ENCODE data around the gene MS4A10. TPM values are rescaled to one million over a fixed set of nuclear protein-coding genes. Genes with fewer than 3 reads are reported as not detected.

The MS4A10 gene
- total and polyA plus RNA-seq, 10 donors = not detected

- WGBS, 5 donors = 51 to 67% (median 61%) methylated on average over 7 of the region's 7 CpGs
- peaks cover 0 to 30% (median 7%) of the 10 kb centered on the region in 6 donors for H3K4me1 ChIP-seq
These were observed 46.5 kb downstream of the MS4A10 start for GRCh38 chr11:60831501-60832079.

DNA sequence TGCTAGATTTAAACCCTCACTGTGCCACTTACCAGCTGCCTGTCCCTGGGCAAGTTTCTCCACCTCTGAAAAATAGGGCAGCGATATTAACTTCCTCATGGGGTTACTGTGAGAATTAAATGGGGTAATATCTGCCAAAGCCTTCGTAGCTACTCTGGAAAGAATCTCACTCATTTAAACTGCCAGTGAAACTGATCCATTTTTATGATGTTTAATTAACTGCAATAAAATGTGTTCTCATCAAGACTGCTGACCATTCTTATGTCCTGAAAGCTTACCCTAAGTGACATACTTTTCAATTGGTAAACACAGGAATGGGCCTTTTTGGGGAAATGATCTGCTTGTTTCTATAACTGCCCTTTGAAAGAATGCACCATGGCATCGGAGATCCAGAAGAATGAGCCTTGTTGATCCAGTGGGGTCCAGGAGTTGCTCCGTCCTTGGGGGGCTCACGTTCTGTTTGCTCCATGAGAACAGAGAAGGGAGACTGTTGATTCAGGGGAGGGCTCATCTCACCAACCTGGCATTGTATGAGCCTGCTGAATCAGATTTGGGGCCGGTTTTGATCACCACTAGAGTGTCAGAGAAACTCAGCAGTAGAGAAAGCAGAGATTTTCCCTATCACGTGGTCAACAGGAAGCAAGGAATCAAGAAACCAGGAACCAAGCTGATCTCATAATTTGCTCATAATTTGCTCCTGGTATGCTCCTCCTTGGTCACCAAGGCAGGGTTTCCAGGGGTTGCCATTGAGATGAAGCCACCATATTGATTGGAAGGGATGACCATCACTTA is 49.8 kb downstream of the MS4A10 start:
- H3K27me3 ChIP-seq (replicated peaks in 1 of 7) = peaks cover 0 to 7% (median 0%) of the 10 kb centered on the region in 7 donors
- intact Hi-C loops (cut with DNase I; ENCODE audit: low total_unique reads) = loop anchor here (5.0 kb wide), 1 partner anchor 52 kb away; no protein-coding TSS in a partner anchor

More at GRCh38 chr11:60831501-60832079, 46.5 kb downstream of the MS4A10 start:
- DNase-seq = no peak
- intact Hi-C loops (cut with DNase I; ENCODE audit: low total_unique reads) = loop anchor here (2.0 to 5.0 kb wide), 2 partner anchors 56 to 353 kb away; no protein-coding TSS in a partner anchor
- no peaks in the 10 kb centered on the region for H3K36me3 ChIP-seq
- peaks cover 0 to 7% (median 0%) of the 10 kb centered on the region in 7 donors for H3K27me3 ChIP-seq (replicated peaks in 1 of 7)
- H3K9me3 ChIP-seq = no peaks in the 10 kb centered on the region
- no peak overlapping the region for H3K27ac ChIP-seq
- TF ChIP-seq POLR2AphosphoS5 (IDR thresholded peaks at IDR 0.05) (no peak), CTCF (IDR thresholded peaks at IDR 0.05 in 8 of 11, conservative IDR thresholded peaks at IDR 0.05 in 3 of 11) (no peak), POLR2A (IDR thresholded peaks at IDR 0.05) (no peak)
- no peak overlapping the region for H3K4me3 ChIP-seq

GRCh38 chr11:60835534-60835846 is 50.4 kb downstream of the MS4A10 start:
- H3K4me1 ChIP-seq = peaks cover 0 to 29% (median 6%) of the 10 kb centered on the region in 6 donors
- no peak overlapping the region for H3K4me3 ChIP-seq
- H3K27me3 ChIP-seq (replicated peaks in 1 of 7) = peaks cover 0 to 7% (median 0%) of the 10 kb centered on the region in 7 donors
- TF ChIP-seq POLR2AphosphoS5 (IDR thresholded peaks at IDR 0.05) (no peak), CTCF (IDR thresholded peaks at IDR 0.05 in 8 of 11, conservative IDR thresholded peaks at IDR 0.05 in 3 of 11) (no peak), POLR2A (IDR thresholded peaks at IDR 0.05) (no peak)
- H3K36me3 ChIP-seq = no peaks in the 10 kb centered on the region
- H3K27ac ChIP-seq = peak overlapping the region in 2 of 8 donors; percentile 45 to 47
- intact Hi-C loops (cut with DNase I; ENCODE audit: low total_unique reads) = no loop called here
- DNase-seq = no peak
- WGBS, 5 donors = 50 to 76% (median 73%) methylated on average over 3 of the region's 3 CpGs
- no peaks in the 10 kb centered on the region for H3K9me3 ChIP-seq

More for the DNA sequence above, 49.8 kb downstream of the MS4A10 start:
- Histone ChIP-seq H3K4me3 (no peak overlapping the region), H3K4me1 (peaks cover 0 to 30% (median 7%) of the 10 kb centered on the region in 6 donors), H3K27ac (peak overlapping the region in 2 of 8 donors; percentile 45 to 47), H3K9me3 (no peaks in the 10 kb centered on the region), H3K36me3 (no peaks in the 10 kb centered on the region)
- WGBS, 5 donors = 56 to 66% (median 59%) methylated on average over 7 of the region's 7 CpGs
- TF ChIP-seq POLR2A (IDR thresholded peaks at IDR 0.05) = no peak
- TF ChIP-seq CTCF (IDR thresholded peaks at IDR 0.05 in 8 of 11, conservative IDR thresholded peaks at IDR 0.05 in 3 of 11) = no peak
- no peak for TF ChIP-seq POLR2AphosphoS5 (IDR thresholded peaks at IDR 0.05)
- no peak for DNase-seq

All from spleen (tissue), 11 donors.